Mesodermal cell (in vitro differentiated cells): ENCODE data around the gene C1orf198.

Experiments used
- H3K27ac ChIP-seq: 2 replicates; pipeline ENCODE4 v1.7.0; 2013; ENCODE audit warnings: mild to moderate bottlenecking, low read depth, low read length, moderate library complexity; ENCODE audit not compliant: severe bottlenecking
- H3K36me3 ChIP-seq: 2 replicates; pipeline ENCODE4 v1.7.1; 2013; ENCODE audit warnings: mild to moderate bottlenecking, low read length, moderate library complexity; ENCODE audit not compliant: control insufficient read depth, insufficient read depth
- H3K4me1 ChIP-seq: one replicate; pipeline ENCODE4 v1.7.1; 2013; ENCODE audit warnings: mild to moderate bottlenecking, low read length; ENCODE audit not compliant: insufficient read depth, control insufficient read depth, poor library complexity, severe bottlenecking
- H3K4me3 ChIP-seq: 2 replicates; pipeline ENCODE4 v1.7.0; 2013; ENCODE audit warnings: low read length, control low read depth, mild to moderate bottlenecking; ENCODE audit not compliant: insufficient read depth, poor library complexity, severe bottlenecking; ENCODE audit errors: extremely low read depth
- H3K9me3 ChIP-seq: 2 replicates; pipeline ENCODE4 v1.7.1; 2013; ENCODE audit warnings: mild to moderate bottlenecking, low read length, moderate library complexity; ENCODE audit not compliant: control insufficient read depth
- WGBS, 2 experiments: methylation state at CpG; one replicate each; pipeline ENCODE4 v1.1.5; 2013; ENCODE audit warnings: missing lambda C conversion rate in 2 of 2; ENCODE audit not compliant: insufficient coverage in 2 of 2; 5-methylcytosine and 5-hydroxymethylcytosine counted together

Gene C1orf198

GRCh38 chr1:230860617-230861384, 7.5 kb downstream of the C1orf198 start:
- peaks cover 46% of the 10 kb centered on the region for H3K36me3 ChIP-seq
- 93 to 98% methylated on average over 4 to 6 of the region's 9 CpGs for WGBS, 2 experiments
- H3K4me3 ChIP-seq, result no peak overlapping the region
- H3K27ac ChIP-seq, result no peak overlapping the region
- peaks cover 70% of the 10 kb centered on the region for H3K4me1 ChIP-seq
- H3K9me3 ChIP-seq, result no peaks in the 10 kb centered on the region

GRCh38 chr1:230858918-230859729, 9.2 kb downstream of the C1orf198 start:
- H3K4me3 ChIP-seq, result no peak overlapping the region
- WGBS, 2 experiments, result 78 to 81% methylated on average over 9 to 10 of the region's 12 CpGs
- peaks cover 6% of the 10 kb centered on the region for H3K9me3 ChIP-seq
- H3K27ac ChIP-seq, result peak overlapping the region; percentile 76
- peaks cover 58% of the 10 kb centered on the region for H3K4me1 ChIP-seq
- H3K36me3 ChIP-seq, result peaks cover 47% of the 10 kb centered on the region

GRCh38 chr1:230858236-230858820, 10.0 kb downstream of the C1orf198 start:
- H3K9me3 ChIP-seq, result peaks cover 6% of the 10 kb centered on the region
- 100% methylated on average over 1 to 2 of the region's 7 CpGs for WGBS, 2 experiments
- H3K36me3 ChIP-seq, result peaks cover 55% of the 10 kb centered on the region
- no peak overlapping the region for H3K4me3 ChIP-seq
- H3K27ac ChIP-seq, result peak overlapping the region; percentile 76
- H3K4me1 ChIP-seq, result peaks cover 51% of the 10 kb centered on the region

GRCh38 chr1:230857822-230858221, 10.5 kb downstream of the C1orf198 start:
- Histone ChIP-seq H3K27ac (peak overlapping the region; percentile 76), H3K4me1 (peaks cover 49% of the 10 kb centered on the region)
- no CpG with 5 or more reads among the region's 1 CpG for WGBS, 2 experiments

GRCh38 chr1:230857077-230857476, 11.2 kb downstream of the C1orf198 start:
- H3K4me3 ChIP-seq, result no peak overlapping the region
- H3K27ac ChIP-seq, result peak overlapping the region; percentile 76
- peaks cover 51% of the 10 kb centered on the region for H3K4me1 ChIP-seq
- 77 to 97% methylated on average over 6 to 9 of the region's 13 CpGs for WGBS, 2 experiments
- peaks cover 13% of the 10 kb centered on the region for H3K9me3 ChIP-seq
- peaks cover 60% of the 10 kb centered on the region for H3K36me3 ChIP-seq

More at GRCh38 chr1:230857822-230858221, 10.5 kb downstream of the C1orf198 start:
- peaks cover 11% of the 10 kb centered on the region for H3K9me3 ChIP-seq
- peaks cover 60% of the 10 kb centered on the region for H3K36me3 ChIP-seq
- H3K4me3 ChIP-seq, result no peak overlapping the region

GRCh38 chr1:230855886-230856285, 12.4 kb downstream of the C1orf198 start:
- H3K4me1 ChIP-seq, result peaks cover 62% of the 10 kb centered on the region
- peaks cover 13% of the 10 kb centered on the region for H3K9me3 ChIP-seq
- H3K27ac ChIP-seq, result peak overlapping the region; percentile 76
- H3K36me3 ChIP-seq, result peaks cover 52% of the 10 kb centered on the region
- H3K4me3 ChIP-seq, result no peak overlapping the region
- 60 to 80% methylated on average over 1 of the region's 4 CpGs for WGBS, 2 experiments

- Histone ChIP-seq H3K4me1 (peaks cover 67% of the 10 kb centered on the region), H3K9me3 (peaks cover 13% of the 10 kb centered on the region), H3K27ac (no peak overlapping the region), H3K36me3 (peaks cover 49% of the 10 kb centered on the region), H3K4me3 (no peak overlapping the region)
- 93 to 98% methylated on average over 6 to 7 of the region's 7 CpGs for WGBS, 2 experiments
Measured at GRCh38 chr1:230854423-230854822, 13.9 kb downstream of the C1orf198 start.

GRCh38 chr1:230853731-230854130, 14.6 kb downstream of the C1orf198 start:
- peaks cover 67% of the 10 kb centered on the region for H3K4me1 ChIP-seq
- peaks cover 13% of the 10 kb centered on the region for H3K9me3 ChIP-seq
- no peak overlapping the region for H3K4me3 ChIP-seq
- no peak overlapping the region for H3K27ac ChIP-seq
- peaks cover 52% of the 10 kb centered on the region for H3K36me3 ChIP-seq
- WGBS, 2 experiments, result 95 to 97% methylated on average over 3 of the region's 3 CpGs

GRCh38 chr1:230852959-230853358, 15.4 kb downstream of the C1orf198 start:
- WGBS, 2 experiments, result 96 to 100% methylated on average over 4 to 6 of the region's 8 CpGs
- Histone ChIP-seq H3K9me3 (peaks cover 13% of the 10 kb centered on the region), H3K4me3 (no peak overlapping the region), H3K36me3 (peaks cover 54% of the 10 kb centered on the region), H3K4me1 (peaks cover 67% of the 10 kb centered on the region), H3K27ac (no peak overlapping the region)

- peak overlapping the region; percentile 97 for H3K27ac ChIP-seq
- 10 to 16% methylated on average over 3 of the region's 5 CpGs for WGBS, 2 experiments
- H3K9me3 ChIP-seq, result peaks cover 13% of the 10 kb centered on the region
- peaks cover 59% of the 10 kb centered on the region for H3K4me1 ChIP-seq
- H3K4me3 ChIP-seq, result no peak overlapping the region
- peaks cover 66% of the 10 kb centered on the region for H3K36me3 ChIP-seq
Measured at GRCh38 chr1:230851291-230851691, 17.0 kb downstream of the C1orf198 start.
